Occipital lobe (tissue), 2 donors: ENCODE results near the gene GABRR2. TPM values are rescaled to one million over a fixed set of nuclear protein-coding genes. Genes with fewer than 3 reads are reported as not detected.
A peak's percentile ranks its signal among the peaks of the same experiment; 100 is the strongest.
"Not testable (repeated sequence)": the region's sequence is repeated elsewhere in the genome, so short reads cannot be mapped to it uniquely, and the experiment has no call there.

Experiments
- DNase-seq: peaks from one replicate; lab custom pipeline; 2025; lab: John Stamatoyannopoulos, UW
- total RNA-seq: library from RNA; depleted of rRNA; stranded (reverse); fragments of >200 nt; gene quantifications from one replicate; pipeline ENCODE4 v1.2.3, GENCODE V29; 2014

GABRR2 gene
- total RNA-seq, 1 donor from 2014 or later, result 0.16 TPM

DNA sequence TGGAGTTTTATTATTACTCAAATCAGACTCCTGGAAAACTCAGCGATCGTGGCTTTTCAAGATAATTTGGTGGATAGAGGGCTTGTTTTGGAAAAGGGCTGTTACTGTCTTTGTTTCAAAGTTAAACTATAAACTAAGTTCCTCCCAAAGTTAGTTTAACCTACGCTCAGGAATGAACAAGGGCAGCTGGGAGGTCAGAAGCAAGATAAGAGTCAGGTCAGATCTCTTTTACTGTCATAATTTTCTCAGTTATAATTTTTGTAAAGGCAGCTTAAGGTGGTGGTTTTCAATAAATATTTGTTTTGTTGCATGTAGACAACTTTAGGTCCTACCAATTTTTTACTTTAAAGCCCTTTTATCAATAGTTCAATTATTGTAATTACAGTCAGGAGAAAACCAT, 9.2 kb upstream of the GABRR2 start:
- DNase-seq, result no peak

DNA sequence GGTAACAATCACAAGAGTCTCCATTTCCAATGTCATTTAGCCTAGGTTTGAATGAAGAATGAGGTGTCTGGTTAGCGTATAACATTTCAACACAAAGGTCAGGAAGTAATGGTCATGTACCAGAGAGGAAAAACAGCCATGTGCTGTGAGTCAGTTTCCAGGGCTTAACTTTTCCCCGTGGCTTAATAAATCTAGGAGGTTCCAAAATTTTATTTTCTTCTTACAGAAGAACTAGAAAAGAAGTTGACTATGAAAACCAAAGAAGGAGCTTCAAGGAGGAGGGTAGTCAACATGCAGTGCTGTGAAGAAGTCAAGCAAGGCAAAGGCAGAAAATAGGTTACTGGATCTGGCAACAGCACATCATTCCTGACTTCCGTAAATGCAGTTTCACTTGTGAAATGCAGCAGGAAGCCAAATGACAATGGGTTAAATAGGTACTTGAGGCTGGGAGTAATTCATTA, 8.4 kb upstream of the GABRR2 start:
- DNase-seq, result no peak

DNA sequence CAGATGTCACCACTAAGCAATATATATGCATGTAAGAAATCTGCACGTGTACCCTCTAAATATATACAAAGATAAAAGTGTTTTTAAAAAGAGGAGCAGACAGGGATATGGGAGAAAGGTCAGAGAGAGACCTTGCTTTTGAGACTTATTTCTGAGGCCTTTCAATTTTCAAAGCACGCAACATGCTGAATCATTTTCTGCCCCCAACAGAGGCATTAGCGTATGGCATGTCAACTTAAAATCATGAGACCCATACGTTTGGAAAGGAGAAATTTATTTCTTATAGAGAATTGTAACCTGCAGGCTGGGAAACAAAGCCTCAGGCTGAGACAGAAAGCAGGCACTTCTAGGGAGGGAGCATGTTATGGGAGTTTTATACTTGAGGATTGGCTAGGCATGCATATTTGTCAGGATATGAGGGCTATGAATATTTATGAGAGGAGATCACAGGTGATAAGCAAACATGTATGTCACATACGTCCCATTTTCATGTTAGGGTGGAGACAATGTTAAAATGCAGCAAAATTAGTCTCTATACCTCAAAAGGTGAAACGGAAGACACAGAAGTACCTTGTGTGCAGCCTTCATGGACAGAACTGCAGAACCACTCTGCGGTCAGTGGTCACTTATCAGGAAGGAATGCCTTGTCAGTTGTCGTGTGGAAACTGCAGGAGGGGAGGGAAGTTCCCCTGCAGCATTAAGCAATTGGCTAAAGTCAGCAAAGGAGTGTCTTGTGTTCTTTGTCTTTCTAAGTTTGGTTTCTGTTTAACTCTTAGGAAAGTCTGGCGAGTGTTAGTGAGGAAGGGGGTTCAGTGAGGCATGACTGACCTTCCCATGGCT, 6.3 kb upstream of the GABRR2 start:
- no peak for DNase-seq

DNA sequence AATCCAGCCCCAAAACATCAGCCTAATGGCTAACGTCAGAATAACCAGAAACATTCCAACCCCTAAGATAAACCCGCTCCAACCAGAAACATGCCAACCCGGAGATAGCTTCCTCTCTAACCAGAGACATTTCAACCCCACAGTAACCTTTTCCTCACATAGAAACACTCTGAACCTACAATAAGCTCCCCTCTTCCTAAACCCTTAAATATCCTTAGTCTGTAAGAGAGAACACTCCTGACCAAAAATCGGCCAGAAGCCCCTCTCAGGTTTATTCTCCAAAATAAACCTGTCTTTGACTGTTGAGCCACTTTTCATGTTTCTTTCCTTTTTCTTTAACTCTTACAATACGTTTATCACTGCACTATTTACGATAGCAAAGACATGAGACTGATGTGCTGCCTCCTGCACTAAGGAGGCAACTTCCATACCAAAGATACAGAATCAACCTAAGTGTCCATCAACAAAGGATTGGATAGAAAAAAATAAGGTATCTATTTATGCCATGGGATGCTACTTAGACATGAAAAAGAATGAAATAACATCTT, 5.0 kb upstream of the GABRR2 start:
- DNase-seq, result no peak

GRCh38 chr6:89317067-89317466, 2.0 kb upstream of the GABRR2 start:
- no peak for DNase-seq

GRCh38 chr6:89314692-89315091, 407 bp downstream of the GABRR2 start:
- no peak for DNase-seq

DNA sequence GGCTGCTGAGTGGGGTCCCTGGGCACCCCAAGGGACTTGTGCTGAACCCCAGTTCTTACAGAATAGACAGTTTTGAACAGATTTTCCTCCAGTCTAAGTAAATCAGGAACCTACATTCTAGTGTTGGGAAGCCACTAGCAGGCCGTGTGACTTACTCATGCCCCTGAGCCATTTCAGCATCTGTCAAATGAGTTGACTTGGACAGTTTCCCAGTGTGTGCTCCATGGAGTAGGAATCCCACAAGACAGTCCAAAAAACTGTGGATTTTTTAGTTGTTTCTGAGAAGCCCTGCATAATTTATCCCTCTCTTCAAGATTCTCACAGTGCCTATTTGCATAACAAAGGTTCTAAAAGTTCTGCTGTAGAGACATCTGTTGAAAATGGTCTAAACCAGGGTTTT, 2.1 kb downstream of the GABRR2 start:
- DNase-seq, result no peak

DNA sequence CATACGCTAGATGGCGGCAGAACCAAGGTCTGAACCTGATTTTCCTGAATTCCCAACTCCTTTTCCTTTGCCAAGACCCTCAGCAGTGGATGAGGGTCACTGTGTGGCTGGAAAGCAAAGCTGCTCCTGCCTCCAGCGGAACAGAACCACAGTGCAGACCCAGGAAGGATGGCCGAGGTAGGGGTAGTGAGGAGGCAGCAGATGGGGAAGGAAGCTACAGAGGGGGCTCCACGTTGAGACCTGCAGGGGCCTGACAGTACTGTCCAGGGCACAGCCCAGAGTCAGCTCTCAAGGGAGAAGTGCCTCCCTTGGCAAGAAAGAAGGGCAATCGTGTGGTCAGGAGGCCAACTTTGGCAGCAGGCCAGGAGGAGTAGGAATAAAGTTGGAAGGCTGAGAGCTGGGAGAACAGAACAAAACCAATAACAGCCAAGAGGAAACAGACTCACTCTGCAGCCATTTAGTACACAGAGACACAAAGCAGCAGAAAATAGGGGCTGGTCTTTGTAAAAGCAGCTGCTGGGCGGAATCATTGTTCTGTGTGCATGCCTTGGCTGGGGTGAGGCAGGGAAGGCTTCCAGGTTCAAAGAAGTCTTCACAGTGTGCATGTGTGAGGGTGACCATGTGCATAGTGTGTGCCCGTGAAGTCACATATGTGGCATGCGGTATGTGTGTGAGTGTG, 3.1 kb downstream of the GABRR2 start:
- DNase-seq, result peak; percentile 49

DNA sequence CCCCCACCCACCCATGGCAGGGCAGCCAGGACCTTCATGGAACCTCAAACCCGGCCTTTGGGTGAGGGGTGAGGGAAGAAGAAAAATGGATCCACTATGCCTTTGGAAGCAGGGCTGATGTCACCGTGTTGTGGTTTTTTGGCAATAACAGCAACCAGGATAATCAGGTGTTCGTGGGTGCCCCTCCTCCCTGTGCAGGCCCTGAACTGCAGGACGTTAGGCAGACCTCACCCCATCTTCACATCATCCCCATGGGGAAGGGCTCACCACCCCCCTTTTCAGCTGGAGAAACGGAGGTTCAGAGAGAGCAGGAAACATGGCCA, 3.6 kb downstream of the GABRR2 start:
- no peak for DNase-seq

DNA sequence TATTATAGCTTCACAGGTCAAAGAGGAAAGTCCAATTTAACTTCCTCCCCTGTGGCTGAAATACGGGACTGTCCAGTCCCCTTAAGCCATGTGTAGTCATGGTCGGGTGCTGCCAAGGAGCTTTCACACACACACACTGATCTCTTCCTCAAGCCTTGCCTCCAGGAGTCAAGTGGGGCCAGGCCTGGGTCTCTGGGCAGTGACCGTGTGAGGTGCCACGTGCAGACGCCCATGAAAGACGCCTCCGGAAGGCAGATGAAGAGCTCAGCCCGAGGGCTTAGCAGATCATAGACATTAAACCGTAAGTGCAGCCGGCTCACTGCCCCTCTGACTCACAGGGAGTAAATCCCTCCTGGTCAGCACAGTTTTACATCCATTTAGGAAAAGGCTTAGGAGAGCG, 4.2 kb downstream of the GABRR2 start:
- no peak for DNase-seq

- DNase-seq, result no peak
Observed at GRCh38 chr6:89308525-89309395, 6.3 kb downstream of the GABRR2 start.

- DNase-seq, result not testable (repeated sequence)
Observed at GRCh38 chr6:89304517-89304916, 10.6 kb downstream of the GABRR2 start.

GRCh38 chr6:89302936-89303335, 12.2 kb downstream of the GABRR2 start:
- DNase-seq, result no peak

DNA sequence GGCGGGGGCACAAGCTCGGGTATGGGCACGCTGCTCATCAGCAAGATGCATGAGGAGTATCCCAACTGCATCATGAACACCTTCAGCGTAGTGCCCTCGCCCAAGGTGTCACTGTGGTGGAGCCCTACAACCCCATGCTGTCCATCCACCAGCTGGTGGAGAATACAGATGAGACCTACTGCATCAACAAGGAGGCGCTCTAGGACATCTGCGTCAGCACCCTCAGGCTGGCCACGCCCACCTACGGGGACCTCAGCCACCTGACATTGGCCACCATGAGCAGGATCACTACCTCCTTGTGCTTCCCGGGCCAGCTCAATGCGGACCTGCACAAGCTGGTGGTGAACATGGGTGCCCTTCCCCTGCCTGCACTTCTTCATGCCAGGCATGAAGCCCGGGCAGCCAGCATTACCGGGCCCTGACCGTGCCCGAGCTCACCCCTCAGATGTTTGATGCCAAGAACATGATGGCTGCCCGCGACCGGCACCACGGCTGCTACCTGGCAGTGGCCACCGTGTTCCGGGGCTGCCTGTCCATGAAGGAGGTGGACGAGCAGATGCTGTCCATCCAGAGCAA, 12.8 kb downstream of the GABRR2 start:
- DNase-seq, result no peak

DNA sequence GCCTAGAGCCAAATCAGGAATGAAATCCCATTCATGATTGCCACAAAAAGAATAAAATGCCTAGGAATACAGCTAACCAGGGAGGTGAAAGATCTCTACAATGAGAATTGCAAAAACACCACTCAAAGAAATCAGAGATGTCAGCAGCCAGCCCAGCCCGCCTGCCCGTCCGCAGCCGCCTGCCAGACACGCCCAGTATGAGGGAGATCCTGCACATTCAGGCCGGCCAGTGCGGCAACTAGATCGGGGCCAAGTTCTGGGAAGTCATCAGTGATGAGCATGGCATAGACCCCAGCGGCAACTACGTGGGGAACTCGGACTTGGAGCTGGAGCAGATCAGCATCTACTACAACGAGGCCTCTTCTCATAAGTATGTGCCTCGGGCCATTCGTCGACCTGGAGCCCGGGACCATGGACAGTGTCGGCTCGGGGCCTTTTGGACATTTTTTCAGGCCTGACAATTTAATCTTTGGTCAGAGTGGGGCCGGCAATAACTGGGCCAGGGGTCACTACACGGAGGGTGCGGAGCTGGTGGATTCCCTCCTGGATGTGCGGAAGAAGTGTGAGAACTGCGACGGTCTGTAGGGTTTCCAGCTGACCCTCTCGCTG, 13.4 kb downstream of the GABRR2 start:
- DNase-seq, result no peak

DNA sequence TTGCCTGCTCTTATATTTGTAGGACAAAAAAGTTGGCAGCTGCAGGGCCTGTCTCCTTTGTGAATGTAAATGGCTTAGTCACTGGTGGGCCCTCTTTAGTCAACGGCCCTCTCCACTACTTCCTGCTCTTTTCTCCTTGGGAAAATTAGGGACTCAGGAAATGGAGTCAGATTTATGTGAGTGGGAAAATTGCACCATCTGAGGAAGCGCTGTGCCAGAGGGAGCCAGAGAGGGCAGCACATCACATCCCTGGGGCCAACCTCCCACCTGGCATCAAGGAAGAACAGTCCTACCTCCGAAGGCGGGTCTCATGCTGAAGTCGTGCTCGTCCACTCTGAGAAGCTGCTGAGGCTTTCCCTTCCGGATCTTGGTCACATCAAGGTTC, 15.6 kb downstream of the GABRR2 start:
- DNase-seq, result no peak

DNA sequence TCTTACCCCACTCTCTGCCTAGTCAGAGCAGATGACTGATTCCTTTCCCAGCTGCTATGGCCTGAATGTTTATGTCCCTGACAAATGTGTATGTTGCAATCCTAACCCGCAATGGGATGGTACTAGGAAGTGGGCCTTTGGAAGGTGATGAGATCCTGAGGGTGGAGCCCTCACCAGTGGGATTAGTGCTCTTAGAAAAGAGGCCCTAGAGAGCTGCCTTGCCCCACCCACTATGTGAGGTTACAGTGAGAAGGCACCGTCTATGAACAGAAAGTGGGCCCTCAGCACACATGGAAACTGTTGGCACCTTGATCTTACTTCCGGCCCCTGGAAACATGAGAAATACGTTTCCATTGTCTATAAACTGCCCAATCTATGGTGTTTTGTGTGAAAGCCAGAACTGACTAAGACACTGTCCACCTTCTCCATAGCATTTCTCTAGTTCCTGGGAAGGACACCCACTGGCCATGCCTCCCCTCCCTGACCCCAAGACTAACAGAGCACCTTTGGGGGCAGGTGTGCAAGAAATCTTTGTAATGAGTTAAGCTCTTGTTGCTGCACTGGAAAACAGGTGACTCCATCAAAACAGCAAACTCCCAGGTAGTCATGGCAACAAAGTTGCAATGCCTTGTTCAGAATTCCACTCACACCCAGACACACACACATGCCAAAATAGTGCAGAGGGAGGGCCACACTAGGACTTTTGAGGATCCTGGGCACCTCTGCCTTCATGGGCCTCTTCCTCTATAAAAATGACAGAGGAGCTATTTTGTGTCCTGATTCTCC, 16.2 kb downstream of the GABRR2 start:
- DNase-seq, result no peak

DNA sequence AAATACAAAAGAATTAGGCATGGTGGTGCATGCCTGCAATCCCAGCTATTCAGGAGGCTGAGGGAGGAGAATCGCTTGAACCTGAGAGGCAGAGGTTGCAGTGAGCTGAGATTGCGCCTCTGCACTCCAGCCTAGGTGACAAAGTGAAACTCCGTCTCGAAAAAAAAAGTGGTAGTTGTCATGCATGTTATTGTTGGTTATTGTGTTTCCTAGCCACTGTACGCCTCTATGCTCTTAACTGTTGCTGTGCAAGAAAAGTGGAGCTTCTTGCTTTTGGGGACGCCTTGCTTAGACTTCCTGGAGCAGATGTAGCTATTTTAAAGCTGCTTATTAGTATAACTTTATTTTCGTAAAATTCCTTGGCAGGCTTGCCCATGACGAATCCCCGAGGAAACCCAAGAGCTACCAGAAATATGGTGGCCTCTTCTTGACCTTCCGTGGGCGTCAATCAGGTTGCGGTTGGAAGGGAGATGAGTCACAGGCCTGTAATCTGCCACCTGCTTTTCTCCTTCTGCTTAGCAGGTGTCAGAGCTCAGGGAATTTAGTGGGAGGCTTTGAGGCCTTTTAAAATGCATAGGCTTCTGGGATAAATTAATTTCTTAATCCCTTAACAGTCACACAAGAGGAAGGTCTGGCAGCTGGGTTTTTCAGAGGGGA, 17.3 kb downstream of the GABRR2 start:
- DNase-seq, result peak; percentile 32

DNA sequence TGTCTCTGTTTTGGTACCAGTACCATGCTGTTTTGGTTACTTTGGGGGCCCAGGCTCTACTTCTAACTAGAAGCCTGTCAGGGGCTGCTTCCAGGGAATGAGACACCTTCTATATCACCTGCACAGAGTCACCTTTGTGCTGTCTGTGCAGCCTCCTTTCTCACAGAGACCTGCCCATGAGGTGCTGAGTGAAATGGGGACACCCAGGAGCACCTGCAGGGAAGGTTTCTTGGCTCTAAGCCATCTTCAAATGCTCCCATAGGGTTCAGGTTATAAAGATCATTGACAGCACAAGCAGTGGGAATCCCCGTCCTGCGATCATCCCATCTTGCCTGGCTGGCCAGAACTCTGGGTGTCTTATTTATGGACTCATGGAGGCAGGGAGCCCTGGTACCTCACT, 19.1 kb downstream of the GABRR2 start:
- no peak for DNase-seq

DNA sequence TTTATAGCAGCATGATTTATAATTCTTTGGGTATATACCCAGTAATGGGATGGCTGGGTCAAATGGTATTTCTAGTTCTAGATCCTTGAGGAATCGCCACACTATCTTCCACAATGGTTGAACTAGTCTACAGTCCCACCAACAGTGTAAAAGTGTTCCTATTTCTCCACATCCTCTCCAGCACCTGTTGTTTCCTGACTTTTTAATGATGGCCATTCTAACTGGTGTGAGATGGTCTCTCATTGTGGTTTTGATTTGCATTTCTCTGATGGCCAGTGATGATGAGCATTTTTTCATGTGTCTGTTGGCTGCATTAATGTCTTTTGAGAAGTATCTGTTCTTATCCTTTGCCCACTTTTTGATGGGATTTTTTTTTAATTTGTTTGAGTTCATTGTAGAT, 20.0 kb downstream of the GABRR2 start:
- not testable (repeated sequence) for DNase-seq
